Ramos (cell line): ENCODE results near the gene ANKRD28.
"Not testable (repeated sequence)": the region's sequence is repeated elsewhere in the genome, so short reads cannot be mapped to it uniquely, and the experiment has no call there.

Source experiments
- in situ Hi-C: fragments of 300-500 bp; cut with MboI; formaldehyde crosslinking; loops from one replicate; pipeline ENCODE4 v1.14.3; 2022; ENCODE audit warnings: low sequenced_read_pairs; ENCODE audit not compliant: unreplicated experiment

The ANKRD28 gene

DNA sequence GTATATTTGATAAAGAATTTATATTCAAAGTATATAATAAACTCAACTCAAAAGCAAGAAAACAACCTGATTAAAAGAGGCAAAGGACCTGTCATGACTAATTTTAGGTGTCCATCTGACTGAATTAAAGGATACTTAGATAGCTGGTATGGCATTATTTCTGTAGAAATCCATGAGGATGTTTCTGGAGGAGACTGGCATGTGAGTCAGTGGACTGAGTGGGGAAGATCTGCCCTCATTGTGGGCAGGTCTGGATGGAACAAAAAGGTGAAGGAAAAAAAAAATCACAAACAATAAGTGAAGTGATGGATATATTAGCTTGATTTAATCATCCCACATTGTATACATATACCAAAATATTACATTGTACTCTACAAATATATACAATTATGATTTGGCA, 16.6 kb downstream of the ANKRD28 start:
- in situ Hi-C loops: no loop called here

DNA sequence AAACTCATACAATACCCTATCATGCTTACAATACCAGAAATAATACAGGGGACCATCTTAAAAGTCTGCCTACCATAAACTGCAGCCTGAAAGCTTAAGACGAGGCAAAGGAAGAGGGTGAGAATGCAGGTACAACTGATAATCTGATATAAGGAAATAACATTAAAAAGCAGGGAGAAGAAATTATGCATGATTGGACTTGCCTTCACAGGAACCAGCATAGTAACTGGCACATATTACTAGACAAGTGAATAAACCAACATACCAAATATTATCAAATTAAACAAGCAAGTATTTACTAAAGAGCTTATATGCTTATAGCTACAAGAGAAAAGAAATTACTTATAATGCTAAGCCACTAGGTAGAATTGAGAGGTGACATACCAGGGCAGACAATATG, 18.7 kb downstream of the ANKRD28 start:
- in situ Hi-C loops: no loop called here

DNA sequence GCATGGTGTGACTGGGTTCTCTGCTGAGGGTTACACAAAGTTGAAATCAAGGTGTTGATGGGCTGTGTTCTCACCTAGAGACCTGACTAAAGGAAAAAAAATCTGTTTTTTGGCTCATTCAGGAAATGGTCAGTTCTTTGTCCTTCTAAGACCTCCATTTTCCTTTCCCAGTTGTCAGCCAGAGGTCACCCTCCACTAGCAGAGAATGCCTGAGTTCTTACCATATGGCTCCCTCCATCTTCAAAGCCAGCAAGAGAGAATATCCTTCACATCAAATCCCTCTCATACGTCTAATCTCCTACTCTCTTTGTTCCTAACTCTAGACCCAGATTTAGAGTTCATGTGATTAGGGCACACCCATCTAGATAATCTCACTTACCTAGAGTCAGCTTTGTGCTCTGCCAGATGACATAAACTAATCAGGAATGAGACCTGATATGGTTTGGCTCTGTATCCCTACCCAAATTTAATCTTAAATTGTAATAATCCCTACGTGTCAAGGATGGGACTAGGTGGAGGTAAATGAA, 19.4 kb downstream of the ANKRD28 start:
- in situ Hi-C loops: no loop called here

DNA sequence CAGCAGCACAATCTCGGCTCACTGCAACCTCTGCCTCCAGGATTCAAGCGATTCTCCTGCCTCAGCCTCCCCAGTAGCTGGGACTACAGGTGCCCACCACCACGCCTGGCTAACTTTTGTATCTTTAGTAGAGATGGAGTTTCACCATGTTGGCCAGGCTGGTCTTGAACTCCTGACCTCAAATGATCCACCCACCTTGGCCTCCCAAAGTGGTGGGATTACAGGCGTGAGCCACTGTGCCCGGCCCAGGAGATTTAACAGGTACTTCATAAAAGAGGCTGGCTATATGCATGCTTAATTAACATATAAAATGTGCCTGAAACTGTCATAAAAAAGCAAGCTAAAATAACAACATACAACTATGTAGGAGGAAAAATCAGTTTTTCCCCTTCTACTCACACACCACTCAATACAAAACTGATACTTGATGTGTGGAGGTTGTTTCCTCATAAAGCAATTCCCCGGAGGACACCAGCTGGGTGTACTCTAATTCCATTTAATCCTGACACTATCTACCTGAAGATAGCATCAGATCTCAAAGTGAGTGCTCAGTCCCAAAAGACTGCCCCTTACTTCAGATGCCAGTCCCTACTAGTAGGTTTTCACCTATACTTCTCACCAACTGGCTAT, 22.7 kb downstream of the ANKRD28 start:
- in situ Hi-C loops: not testable (repeated sequence)

DNA sequence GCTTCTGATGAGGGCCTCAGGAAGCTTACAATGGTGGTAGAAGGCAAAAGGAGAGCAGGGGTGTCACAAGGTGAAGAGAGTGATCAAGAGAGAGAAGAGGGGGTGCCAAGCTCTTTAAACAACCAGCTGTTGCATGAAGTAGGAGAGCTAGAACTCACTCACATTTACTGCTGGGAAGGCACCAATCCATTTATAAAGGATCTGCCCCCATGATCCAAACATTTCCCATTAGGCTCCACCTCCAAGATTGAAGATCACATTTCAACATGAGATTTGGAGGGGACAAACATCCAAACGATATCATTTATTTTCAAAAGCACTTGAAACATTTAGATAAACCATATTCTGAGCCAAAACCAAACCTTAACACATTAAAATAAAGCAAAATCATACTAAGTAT, 26.3 kb downstream of the ANKRD28 start:
- in situ Hi-C loops: no loop called here

DNA sequence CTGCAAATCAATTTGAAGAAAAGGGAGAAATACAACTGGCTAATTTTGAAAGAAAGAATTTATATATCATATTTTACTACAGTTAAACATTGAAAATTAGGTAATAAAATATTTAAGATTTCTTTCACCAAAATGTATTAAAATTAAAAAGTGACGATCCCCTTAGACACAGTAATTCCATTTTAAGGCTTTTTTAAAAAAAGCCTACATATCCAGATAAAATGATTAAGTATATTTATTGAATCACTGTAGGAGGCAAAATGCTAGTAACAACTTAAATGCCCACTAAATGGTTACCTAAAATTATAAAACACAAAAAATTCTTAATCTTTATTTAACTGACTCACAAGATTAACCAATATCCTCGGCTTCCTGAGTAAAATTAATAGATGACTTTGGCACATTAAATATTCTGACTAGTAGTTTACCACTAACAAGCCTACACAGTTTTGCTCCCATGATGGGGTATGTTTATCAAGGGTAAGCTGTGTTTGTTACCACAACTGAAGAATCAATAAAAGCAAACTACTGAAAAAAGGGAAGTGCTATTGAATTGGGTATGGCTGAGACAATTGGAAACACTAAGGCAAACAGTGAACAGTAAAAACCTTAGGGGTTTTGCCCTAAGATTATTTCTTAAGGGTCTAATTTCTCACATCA, 28.4 kb downstream of the ANKRD28 start:
- in situ Hi-C loops: no loop called here

DNA sequence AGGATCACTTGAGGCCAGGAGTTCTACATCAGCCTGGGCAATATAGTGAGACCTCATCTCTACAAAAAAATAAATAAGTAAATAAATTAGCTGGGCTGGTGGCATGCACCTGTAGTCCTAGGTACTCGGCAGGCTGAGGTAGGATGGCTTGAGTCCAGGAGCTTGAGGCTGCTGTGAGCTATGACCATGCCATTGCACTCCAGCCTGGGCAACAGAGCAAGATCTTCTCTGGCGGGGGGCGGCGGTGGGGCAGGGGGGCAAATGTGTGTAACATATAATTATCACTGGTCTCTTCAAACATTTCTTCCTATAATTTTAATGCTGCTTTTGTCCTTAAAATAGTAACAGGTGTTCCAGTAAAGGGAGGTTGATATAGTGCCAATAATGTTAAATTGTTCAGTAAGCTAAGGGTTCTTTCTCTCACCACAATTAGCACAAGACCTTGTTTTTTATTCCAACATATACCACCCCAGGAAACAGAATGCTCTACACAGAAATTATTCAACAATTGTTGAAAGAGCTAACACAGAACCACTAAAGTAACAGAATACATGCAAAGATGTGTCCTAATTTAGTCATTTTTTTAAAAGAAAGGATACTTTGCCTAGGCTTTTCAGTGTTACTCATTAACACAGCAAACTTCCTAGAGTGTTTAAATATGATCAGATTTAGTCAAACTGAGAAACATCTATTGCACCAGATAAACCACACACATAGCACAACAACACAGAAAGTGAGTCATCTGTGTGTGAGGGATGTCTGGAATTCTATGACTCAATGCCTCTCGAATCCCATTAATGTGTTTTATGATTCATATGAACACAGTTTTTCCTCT, 29.1 kb downstream of the ANKRD28 start:
- in situ Hi-C loops: no loop called here

DNA sequence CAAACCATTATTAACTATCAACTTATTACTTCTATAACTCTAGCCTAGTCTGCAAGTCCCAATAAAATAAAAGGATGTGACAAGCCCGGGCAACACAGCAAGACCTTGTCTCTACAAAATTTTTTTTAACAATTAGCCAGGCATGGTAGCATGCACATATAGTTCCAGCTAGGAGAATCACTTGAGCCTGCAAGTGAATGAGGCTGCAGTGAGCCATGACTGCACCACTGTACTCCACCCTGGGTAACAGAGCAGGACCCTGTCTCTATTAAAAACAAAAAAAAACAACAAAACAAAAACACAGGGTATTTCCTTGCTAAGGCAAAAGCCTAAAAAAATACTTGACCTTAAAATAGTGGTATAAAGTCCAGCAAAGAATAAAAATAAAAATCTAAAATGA, 31.4 kb downstream of the ANKRD28 start:
- in situ Hi-C loops: no loop called here

DNA sequence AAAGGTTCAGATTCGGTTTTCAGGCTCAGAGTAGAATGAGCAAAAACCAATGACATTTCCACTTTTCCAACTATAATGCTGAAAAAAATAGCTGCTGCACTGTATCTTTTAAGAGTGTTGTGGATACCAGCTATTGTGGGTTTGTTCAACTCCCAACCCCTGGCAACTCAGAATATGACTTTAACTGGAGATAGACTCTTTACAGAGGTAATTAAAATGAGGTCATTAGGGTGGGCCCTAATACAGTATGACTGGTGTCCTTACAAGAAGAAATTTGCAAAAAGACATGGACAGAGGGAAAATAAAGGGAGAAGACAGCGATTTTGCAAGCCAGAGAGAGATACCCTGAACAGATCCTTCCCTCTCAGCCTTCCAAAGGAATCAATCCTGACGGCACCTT, 39.5 kb downstream of the ANKRD28 start:
- in situ Hi-C loops: no loop called here

DNA sequence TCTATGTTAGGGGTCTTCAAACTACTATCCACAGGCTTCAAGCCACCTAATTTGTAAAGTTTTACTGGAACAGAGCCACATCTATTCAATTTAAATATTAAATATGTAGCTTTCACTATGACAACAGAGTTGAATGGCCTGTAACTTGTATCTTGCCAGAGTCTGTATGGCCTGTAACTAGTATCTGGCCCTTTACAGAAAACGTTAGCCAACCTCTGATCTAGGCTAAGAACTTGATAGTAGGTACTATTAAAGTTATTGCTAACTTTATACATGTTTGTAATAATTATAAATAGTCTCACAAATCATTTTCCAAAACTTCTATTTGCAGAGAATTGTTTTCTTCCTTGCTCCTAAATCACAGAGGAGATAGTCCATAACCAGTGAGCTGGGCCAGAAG, 40.0 kb downstream of the ANKRD28 start:
- in situ Hi-C loops: no loop called here

DNA sequence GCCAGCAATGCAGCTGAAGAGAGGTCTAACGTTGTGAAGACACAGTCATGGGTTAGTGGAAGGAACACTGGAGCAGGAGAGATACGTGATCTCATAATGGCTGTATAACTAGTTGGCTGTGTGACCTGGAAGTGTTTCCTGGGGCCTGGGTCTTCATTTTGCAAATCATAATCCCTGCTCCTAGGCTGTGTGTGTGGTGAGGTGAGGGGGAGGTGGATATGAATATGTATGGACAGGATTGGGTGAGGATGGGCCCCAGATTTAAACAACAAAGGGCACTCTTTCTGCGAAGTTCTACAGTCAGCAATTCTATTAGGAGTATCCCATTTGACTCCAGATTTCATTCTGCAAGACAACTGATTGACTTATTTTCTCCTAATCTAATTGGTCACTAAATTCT, 41.3 kb downstream of the ANKRD28 start:
- in situ Hi-C loops: no loop called here

DNA sequence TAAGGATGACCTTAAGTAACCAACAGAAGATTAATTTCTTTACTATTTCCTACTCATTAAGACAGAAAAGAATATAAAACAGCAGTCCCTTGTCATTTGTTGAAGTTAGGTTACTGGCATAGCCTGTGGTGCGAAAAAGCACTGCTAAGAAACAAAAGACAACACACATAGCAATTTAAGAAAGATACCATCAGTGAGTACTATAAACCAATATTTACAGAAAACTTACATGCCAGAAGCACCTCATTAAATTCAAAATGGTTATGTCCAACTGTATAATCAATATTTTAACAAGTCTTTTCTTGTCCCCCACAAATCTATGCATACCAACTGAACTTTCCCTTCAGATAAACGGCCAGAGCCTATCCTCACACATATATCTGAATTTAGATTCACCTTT, 42.0 kb downstream of the ANKRD28 start:
- in situ Hi-C loops: no loop called here

DNA sequence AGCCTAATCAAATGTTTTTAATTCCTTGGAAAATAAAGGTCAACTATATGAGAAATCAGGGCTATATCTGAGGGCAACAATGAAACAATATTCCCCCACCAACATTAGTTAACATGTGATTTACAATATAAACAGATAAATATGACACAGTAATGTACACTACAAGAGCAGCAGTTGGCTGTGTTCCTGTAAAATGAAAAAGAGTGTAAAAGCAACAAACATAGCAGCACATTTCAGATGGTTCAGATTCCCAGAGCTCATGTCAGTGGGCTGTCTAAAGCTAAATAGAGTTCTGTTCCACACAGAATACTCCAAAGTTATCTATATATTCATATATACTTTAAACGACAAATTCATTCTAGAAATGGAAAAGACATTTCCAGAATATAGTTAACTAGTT, 42.6 kb downstream of the ANKRD28 start:
- in situ Hi-C loops: no loop called here

DNA sequence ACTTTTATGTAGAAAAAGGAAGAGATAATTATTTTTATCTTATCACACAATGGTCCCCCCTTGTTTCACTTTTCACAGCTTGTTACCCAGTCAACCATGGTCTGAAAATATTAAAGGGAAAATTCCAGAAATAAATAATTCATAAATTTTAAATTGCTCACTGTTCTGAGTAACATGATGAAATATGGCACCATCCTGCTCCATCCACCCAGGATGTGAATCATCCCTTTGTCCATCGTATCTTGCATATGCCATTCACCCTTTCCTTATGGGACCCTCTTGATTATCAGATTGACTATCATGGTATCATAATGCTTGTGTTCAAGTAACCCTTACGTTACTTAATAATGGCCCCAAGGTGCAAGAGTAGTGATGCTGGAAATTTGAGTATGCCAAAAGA, 43.7 kb downstream of the ANKRD28 start:
- in situ Hi-C loops: no loop called here

DNA sequence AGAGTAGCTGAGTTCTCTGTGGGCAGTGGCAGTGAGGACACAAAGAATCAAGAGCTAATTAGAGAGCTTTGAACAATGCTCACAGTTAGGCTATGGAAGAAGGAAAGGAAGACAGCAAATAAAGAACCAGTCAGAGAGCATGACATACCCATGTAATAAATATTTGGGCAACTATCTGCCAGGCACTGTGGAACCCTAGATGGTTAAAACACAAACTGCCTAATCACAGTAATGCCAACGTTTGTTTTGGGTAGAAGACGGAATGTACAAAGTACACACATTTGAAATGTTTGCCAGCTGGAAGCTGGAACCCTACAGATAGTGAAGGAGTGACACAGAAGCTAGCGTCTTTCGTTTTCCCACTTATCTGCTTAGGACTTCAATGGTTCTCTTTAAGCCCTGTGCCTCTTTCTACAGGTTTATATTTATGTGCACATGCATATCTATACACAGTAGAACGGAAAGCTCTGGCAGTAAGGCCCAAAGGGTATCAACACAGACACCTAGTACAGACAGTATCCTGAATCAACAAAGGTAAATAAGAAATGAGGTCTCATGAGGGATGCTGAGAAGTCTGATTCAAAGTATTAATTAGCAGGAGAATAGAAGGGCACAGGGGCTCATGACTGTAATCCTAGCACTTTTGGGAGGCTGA, 44.6 kb downstream of the ANKRD28 start:
- in situ Hi-C loops: no loop called here

DNA sequence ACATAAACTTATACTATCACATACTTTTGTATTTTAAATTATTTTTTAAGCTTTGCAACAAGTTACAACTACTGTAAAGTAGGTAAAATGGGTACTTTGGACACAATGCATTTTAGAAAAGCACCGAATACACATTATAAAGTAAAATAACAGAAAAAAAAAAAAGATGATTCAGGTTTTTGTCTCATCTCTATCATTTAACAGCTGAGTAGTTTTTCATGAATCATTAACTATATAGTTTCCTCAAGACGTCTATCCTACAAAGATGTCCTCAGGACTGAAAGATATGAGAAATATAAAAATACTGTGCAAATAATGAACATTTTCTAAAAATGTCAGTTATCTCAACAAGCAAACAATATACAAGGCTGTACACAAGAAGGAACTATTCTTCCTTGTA, 46.9 kb downstream of the ANKRD28 start:
- in situ Hi-C loops: no loop called here

DNA sequence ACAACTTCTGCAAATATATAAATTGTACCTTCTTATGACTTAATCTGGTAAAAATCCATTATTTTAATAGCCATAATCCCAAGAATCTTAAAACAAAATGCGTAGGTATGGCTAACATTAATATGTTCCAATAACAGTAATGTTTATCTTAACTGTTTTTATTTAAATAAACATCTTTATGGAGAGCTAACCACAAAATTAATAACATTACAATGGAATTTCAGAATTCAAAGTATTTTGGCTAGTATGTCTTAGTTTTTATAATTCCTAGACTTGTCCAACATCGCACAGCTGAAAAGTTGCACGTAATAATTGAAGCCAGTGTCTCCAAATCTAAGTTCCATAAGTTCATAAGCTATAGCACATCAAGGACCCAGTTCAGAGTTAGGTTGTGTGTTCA, 47.6 kb downstream of the ANKRD28 start:
- in situ Hi-C loops: no loop called here

DNA sequence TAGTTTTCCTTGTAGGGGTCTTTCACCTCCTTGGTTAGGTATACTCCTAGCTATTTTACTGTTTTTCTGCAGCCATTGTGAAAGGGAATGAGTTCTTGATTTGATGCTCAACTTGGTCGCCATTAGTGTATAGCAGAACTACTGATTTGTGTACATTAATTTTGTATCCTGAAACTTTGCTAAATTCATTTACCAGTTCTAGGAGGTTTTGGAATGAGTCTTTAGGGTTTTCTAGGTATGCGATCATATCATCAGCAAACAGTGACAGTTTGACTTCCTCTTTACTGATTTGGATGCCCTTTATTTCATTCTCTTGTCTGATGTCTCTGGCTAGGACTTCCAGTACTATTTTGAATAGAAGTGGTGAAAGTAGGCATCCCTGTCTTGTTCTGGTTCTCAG, 51.9 kb downstream of the ANKRD28 start:
- in situ Hi-C loops: not testable (repeated sequence)

DNA sequence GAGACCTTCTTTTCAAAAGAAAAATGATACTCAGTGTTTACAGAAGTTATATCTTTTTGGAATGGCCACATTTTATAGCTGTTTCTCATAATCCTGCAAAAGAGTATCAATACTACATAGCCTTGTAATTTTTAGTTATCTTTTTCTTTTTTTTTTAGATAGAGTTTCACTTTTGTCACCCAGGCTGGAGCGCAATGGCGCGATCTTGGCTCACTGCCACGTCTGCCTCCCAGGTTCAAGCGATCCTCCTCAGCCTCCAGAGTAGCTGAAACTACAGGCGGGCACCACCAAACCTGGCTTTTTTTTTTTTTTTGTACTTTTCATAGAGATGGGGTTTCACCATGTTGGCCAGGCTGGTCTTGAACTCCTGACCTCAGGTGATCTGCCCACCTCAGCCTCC, 53.6 kb downstream of the ANKRD28 start:
- in situ Hi-C loops: no loop called here

DNA sequence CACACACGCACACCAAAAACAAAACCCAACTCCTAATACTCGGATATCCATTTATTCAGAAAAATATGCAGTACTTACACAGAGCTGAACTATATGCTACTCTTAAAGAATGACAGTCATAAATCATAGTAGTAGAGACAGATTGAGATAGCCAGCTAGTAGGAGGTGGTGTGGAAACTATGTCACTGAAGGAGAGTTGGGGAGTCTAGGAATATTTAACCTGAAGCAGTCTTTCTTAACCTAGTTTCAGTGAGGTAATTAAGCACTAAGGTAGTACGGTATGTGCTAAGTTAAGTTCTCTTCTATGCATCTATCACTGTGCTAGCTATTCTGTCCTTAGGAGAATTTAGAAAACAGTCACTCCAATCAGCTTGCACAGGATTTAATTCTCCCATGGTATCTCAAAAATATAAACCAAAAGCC, 54.2 kb downstream of the ANKRD28 start:
- in situ Hi-C loops: no loop called here

DNA sequence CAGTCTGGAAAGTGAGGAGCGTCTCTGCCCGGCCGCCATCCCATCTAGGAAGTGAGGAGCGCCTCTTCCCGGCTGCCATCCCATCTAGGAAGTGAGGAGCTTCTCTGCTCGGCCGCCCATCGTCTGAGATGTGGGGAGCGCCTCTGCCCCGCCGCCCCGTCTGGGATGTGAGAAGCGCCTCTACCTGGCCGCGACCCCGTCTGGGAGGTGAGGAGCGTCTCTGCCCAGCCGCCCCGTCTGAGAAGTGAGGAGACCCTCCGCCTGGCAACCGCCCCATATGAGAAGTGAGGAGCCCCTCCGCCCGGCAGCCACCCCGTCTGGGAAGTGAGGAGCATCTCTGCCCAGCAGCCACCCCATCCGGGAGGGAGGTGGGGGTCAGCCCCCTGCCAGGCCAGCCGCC, 55.5 kb downstream of the ANKRD28 start:
- in situ Hi-C loops: not testable (repeated sequence)
